Neural progenitor cell (in vitro differentiated cells): Measurements from ENCODE around the gene ARL4A. TPM values are rescaled to one million over a fixed set of nuclear protein-coding genes. Genes with fewer than 3 reads are reported as not detected.
"Not testable (repeated sequence)": the region's sequence is repeated elsewhere in the genome, so short reads cannot be mapped to it uniquely, and the experiment has no call there.

Experiments used
- DNase-seq: peaks from one replicate; pipeline ENCODE4 v3.0.0-alpha.2; 2016; ENCODE audit warnings: low spot score
- H2AFZ ChIP-seq: fragments of 200-600 bp; sonication (generic); replicated peaks from 2 replicates; pipeline ENCODE4 v1.6.1; 2016; ENCODE audit warnings: antibody characterized with exemption
- H3F3A ChIP-seq: fragments of 200-600 bp; sonication (generic); 2 replicates; pipeline ENCODE4 v1.6.1; 2016; ENCODE audit warnings: antibody characterized with exemption, low read depth
- H3K27ac ChIP-seq: fragments of 200-600 bp; sonication (generic); 2 replicates; pipeline ENCODE4 v1.5.1; 2016; ENCODE audit warnings: mild to moderate bottlenecking
- H3K27me3 ChIP-seq: fragments of 200-600 bp; sonication (generic); 2 replicates; pipeline ENCODE4 v1.6.1; 2016; ENCODE audit warnings: mild to moderate bottlenecking, moderate library complexity
- H3K36me3 ChIP-seq: fragments of 200-600 bp; sonication (generic); 2 replicates; pipeline ENCODE4 v1.5.1; 2016
- H3K4me1 ChIP-seq: fragments of 200-600 bp; sonication (generic); 2 replicates; pipeline ENCODE4 v1.6.1; 2016; ENCODE audit warnings: mixed run types
- H3K4me2 ChIP-seq: fragments of 200-600 bp; sonication (generic); 2 replicates; pipeline ENCODE4 v1.6.1; 2016
- H3K4me3 ChIP-seq: fragments of 200-600 bp; sonication (generic); 2 replicates; pipeline ENCODE4 v1.5.1; 2016
- H3K79me2 ChIP-seq: fragments of 200-600 bp; sonication (generic); 2 replicates; pipeline ENCODE4 v1.6.1; 2016; ENCODE audit warnings: low read depth
- H3K9ac ChIP-seq: fragments of 200-600 bp; sonication (generic); 2 replicates; pipeline ENCODE4 v1.6.1; 2016
- H3K9me3 ChIP-seq: fragments of 200-600 bp; sonication (generic); 2 replicates; pipeline ENCODE4 v1.5.1; 2016; ENCODE audit warnings: low read depth
- H4K20me1 ChIP-seq: fragments of 200-600 bp; sonication (generic); 2 replicates; pipeline ENCODE4 v1.6.1; 2016; ENCODE audit warnings: low read depth
- H3K27ac Mint-ChIP-seq: 3 replicates; pipeline ENCODE4 v1.8.0; 2021; ENCODE audit warnings: mixed read lengths
- H3K27me3 Mint-ChIP-seq: 2 replicates; pipeline ENCODE4 v1.8.0; 2022; ENCODE audit warnings: low read depth, mild to moderate bottlenecking, inconsistent platforms, moderate library complexity, mixed read lengths; ENCODE audit not compliant: insufficient read depth
- H3K36me3 Mint-ChIP-seq: 3 replicates; pipeline ENCODE4 v1.8.0; 2021; ENCODE audit warnings: mixed read lengths
- H3K4me1 Mint-ChIP-seq: 3 replicates; pipeline ENCODE4 v1.8.0; 2021; ENCODE audit warnings: mixed read lengths
- H3K4me3 Mint-ChIP-seq: 3 replicates; pipeline ENCODE4 v1.8.0; 2021; ENCODE audit warnings: mild to moderate bottlenecking, moderate library complexity, mixed read lengths
- H3K9me3 Mint-ChIP-seq: 3 replicates; pipeline ENCODE4 v1.8.0; 2020; ENCODE audit warnings: mixed read lengths
- EZH2 ChIP-seq: fragments of 200-600 bp; sonication (generic); IDR thresholded peaks from 2 replicates; pipeline ENCODE4 v1.6.1; 2017; ENCODE audit warnings: antibody characterized with exemption, mild to moderate bottlenecking, moderate library complexity
- EZH2phosphoT487 ChIP-seq: fragments of 200-600 bp; sonication (generic); IDR thresholded peaks from 2 replicates; pipeline ENCODE4 v1.6.1; 2017; ENCODE audit warnings: antibody characterized with exemption
- total RNA-seq: library from RNA; depleted of rRNA; stranded (reverse); fragments of >200 nt; gene quantifications from 2 replicates; pipeline ENCODE4 v1.2.3, GENCODE V29; 2015; ENCODE audit warnings: low replicate concordance
- TF ChIP-seq, protein P1 (sequence below): fragments of 200-600 bp; sonication (generic); IDR thresholded peaks from 2 replicates; pipeline ENCODE4 v1.5.1; 2017; ENCODE audit warnings: antibody characterized with exemption, mild to moderate bottlenecking

The ARL4A gene
- total RNA-seq, 1 donor from 2014 or later, result 43.5 TPM

DNA sequence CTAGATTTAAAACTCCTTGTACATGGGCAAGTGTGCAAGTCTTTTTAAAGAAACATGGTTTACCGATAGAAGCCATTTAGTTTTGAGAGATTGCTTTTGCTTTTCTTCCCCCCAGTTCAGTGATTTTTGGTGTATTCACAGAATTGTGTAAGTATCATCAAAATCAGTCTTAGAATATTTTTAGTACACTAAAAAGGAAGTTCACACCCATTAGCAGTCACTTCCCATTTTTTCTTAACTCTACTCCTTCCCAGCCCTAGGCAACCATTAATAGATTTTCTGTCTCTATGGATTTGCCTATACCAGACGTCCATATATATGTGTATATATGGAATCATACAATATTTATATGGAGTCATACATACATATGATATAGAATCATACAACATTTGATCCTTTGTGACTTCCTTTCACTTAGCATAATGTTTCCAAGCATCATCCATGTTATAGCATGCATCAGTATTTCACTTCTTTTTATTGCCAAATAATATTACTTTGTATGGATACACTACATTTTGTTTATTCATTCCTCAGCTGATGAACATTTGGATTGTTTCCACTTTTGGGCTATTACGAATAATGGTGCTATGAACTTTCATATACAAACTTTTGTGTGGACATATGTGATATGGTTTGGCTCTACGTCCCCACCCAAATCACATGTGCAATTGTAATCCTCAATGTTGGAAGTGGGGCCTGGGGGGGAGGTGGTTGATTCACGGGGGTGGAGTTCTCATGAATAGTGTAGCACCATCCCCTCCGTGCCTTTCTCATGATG, 16.5 kb upstream of the ARL4A start:
- Mint-ChIP-seq H3K36me3 (no peaks in the 10 kb centered on the region), H3K27ac (no peak overlapping the region), H3K4me1 (no peaks in the 10 kb centered on the region), H3K4me3 (no peak overlapping the region), H3K27me3 (peaks cover 2% of the 10 kb centered on the region), H3K9me3 (peaks cover 1% of the 10 kb centered on the region)
- Histone ChIP-seq H3K79me2 (no peaks in the 10 kb centered on the region), H3K9ac (no peak overlapping the region), H2AFZ (no peak overlapping the region), H3K27ac (no peak overlapping the region), H3K4me1 (no peaks in the 10 kb centered on the region), H3K27me3 (no peaks in the 10 kb centered on the region), H3K36me3 (no peaks in the 10 kb centered on the region), H4K20me1 (no peaks in the 10 kb centered on the region), H3K9me3 (no peaks in the 10 kb centered on the region), H3F3A (no peaks in the 10 kb centered on the region), H3K4me3 (no peak overlapping the region), H3K4me2 (no peak overlapping the region)
- TF ChIP-seq, protein P1, sequence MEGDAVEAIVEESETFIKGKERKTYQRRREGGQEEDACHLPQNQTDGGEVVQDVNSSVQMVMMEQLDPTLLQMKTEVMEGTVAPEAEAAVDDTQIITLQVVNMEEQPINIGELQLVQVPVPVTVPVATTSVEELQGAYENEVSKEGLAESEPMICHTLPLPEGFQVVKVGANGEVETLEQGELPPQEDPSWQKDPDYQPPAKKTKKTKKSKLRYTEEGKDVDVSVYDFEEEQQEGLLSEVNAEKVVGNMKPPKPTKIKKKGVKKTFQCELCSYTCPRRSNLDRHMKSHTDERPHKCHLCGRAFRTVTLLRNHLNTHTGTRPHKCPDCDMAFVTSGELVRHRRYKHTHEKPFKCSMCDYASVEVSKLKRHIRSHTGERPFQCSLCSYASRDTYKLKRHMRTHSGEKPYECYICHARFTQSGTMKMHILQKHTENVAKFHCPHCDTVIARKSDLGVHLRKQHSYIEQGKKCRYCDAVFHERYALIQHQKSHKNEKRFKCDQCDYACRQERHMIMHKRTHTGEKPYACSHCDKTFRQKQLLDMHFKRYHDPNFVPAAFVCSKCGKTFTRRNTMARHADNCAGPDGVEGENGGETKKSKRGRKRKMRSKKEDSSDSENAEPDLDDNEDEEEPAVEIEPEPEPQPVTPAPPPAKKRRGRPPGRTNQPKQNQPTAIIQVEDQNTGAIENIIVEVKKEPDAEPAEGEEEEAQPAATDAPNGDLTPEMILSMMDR, result no peak
- no peak for TF ChIP-seq EZH2phosphoT487
- TF ChIP-seq EZH2, result no peak
- DNase-seq, result no peak

GRCh38 chr7:12673436-12673835, 14.0 kb upstream of the ARL4A start:
- H3K27me3 ChIP-seq, H2AFZ ChIP-seq, H3K9me3 ChIP-seq, H3K4me3 Mint-ChIP-seq, H3K27ac Mint-ChIP-seq, H3K27me3 Mint-ChIP-seq, H4K20me1 ChIP-seq, H3K36me3 Mint-ChIP-seq, H3K4me1 Mint-ChIP-seq, DNase-seq, H3K4me3 ChIP-seq, H3K4me1 ChIP-seq, H3K36me3 ChIP-seq, H3K4me2 ChIP-seq, H3F3A ChIP-seq, H3K27ac ChIP-seq, H3K9ac ChIP-seq, H3K79me2 ChIP-seq: not testable (repeated sequence)
- H3K9me3 Mint-ChIP-seq, result peaks cover 17% of the 10 kb centered on the region

- Histone ChIP-seq H3K4me2 (no peak overlapping the region), H3K36me3 (no peaks in the 10 kb centered on the region)
- no peak overlapping the region for H3K4me3 Mint-ChIP-seq
These were observed 13.4 kb upstream of the ARL4A start for GRCh38 chr7:12674053-12674452.

GRCh38 chr7:12674861-12675260, 12.6 kb upstream of the ARL4A start:
- H3K36me3 Mint-ChIP-seq, result peaks cover 2% of the 10 kb centered on the region
- H3K4me1 Mint-ChIP-seq, result no peaks in the 10 kb centered on the region
- Histone ChIP-seq H3K27me3 (no peaks in the 10 kb centered on the region), H3K4me3 (no peak overlapping the region), H3K9me3 (no peaks in the 10 kb centered on the region), H3K36me3 (no peaks in the 10 kb centered on the region), H3K9ac (no peak overlapping the region), H2AFZ (peak overlapping the region; percentile 12), H3K79me2 (no peaks in the 10 kb centered on the region), H3K27ac (no peak overlapping the region), H3F3A (no peaks in the 10 kb centered on the region), H3K4me1 (no peaks in the 10 kb centered on the region), H3K4me2 (no peak overlapping the region), H4K20me1 (no peaks in the 10 kb centered on the region)
- no peak overlapping the region for H3K4me3 Mint-ChIP-seq
- peak; percentile 41 for DNase-seq
- TF ChIP-seq, protein P1, result peak; percentile 58
- no peak for TF ChIP-seq EZH2phosphoT487
- peaks cover 17% of the 10 kb centered on the region for H3K9me3 Mint-ChIP-seq
- peaks cover 2% of the 10 kb centered on the region for H3K27me3 Mint-ChIP-seq
- H3K27ac Mint-ChIP-seq, result no peak overlapping the region

More at GRCh38 chr7:12674053-12674452, 13.4 kb upstream of the ARL4A start:
- no peak overlapping the region for H3K4me3 ChIP-seq
- DNase-seq, result no peak
- no peaks in the 10 kb centered on the region for H3F3A ChIP-seq
- no peak overlapping the region for H2AFZ ChIP-seq
- H3K9me3 ChIP-seq, result no peaks in the 10 kb centered on the region
- Mint-ChIP-seq H3K27ac (no peak overlapping the region), H3K4me1 (no peaks in the 10 kb centered on the region), H3K27me3 (peaks cover 2% of the 10 kb centered on the region), H3K9me3 (peaks cover 17% of the 10 kb centered on the region), H3K36me3 (peaks cover 2% of the 10 kb centered on the region)
- H3K4me1 ChIP-seq, result no peaks in the 10 kb centered on the region
- TF ChIP-seq EZH2phosphoT487 (no peak), EZH2 (no peak)
- TF ChIP-seq, protein P1, result no peak
- H3K27me3 ChIP-seq, result no peaks in the 10 kb centered on the region
- H4K20me1 ChIP-seq, result no peaks in the 10 kb centered on the region
- no peak overlapping the region for H3K27ac ChIP-seq
- H3K9ac ChIP-seq, result no peak overlapping the region
- H3K79me2 ChIP-seq, result no peaks in the 10 kb centered on the region
